ENCODE measurements around the gene TRIM72.

TRIM72 gene

GRCh38 chr16:31186930-31187807 lies 26.8 kb upstream of the TRIM72 start:
- DNase-seq (ENCODE audit: low read depth) = no peak
- TF ChIP-seq CTCF (IDR thresholded peaks at IDR 0.05; ENCODE audit: control insufficient read depth, extremely low read depth, insufficient read depth) = no peak
- H3K4me3 ChIP-seq (ENCODE audit: low read depth, low read length) = no peak overlapping the region

- no peak for DNase-seq (ENCODE audit: low read depth)
- TF ChIP-seq CTCF (IDR thresholded peaks at IDR 0.05; ENCODE audit: control insufficient read depth, extremely low read depth, insufficient read depth) = no peak
- H3K4me3 ChIP-seq (ENCODE audit: low read depth, low read length) = no peak overlapping the region
Observed at GRCh38 chr16:31187808-31188189, 26.1 kb upstream of the TRIM72 start.

- no peak for TF ChIP-seq CTCF (IDR thresholded peaks at IDR 0.05; ENCODE audit: control insufficient read depth, extremely low read depth, insufficient read depth)
- DNase-seq (ENCODE audit: low read depth) = no peak
- no peak overlapping the region for H3K4me3 ChIP-seq (ENCODE audit: low read depth, low read length)
Observed at GRCh38 chr16:31188450-31189411, 25.2 kb upstream of the TRIM72 start.

- no peak overlapping the region for H3K4me3 ChIP-seq (ENCODE audit: low read depth, low read length)
- DNase-seq (ENCODE audit: low read depth) = no peak
Observed at GRCh38 chr16:31189412-31189778, 24.5 kb upstream of the TRIM72 start.

GRCh38 chr16:31190061-31190460 lies 23.9 kb upstream of the TRIM72 start:
- no peak overlapping the region for H3K4me3 ChIP-seq (ENCODE audit: low read depth, low read length)
- DNase-seq (ENCODE audit: low read depth) = no peak
- TF ChIP-seq CTCF (IDR thresholded peaks at IDR 0.05; ENCODE audit: control insufficient read depth, extremely low read depth, insufficient read depth) = no peak

More at GRCh38 chr16:31189412-31189778, 24.5 kb upstream of the TRIM72 start:
- no peak for TF ChIP-seq CTCF (IDR thresholded peaks at IDR 0.05; ENCODE audit: control insufficient read depth, extremely low read depth, insufficient read depth)

GRCh38 chr16:31190818-31191444 lies 23.0 kb upstream of the TRIM72 start:
- no peak for DNase-seq (ENCODE audit: low read depth)
- no peak overlapping the region for H3K4me3 ChIP-seq (ENCODE audit: low read depth, low read length)
- no peak for TF ChIP-seq CTCF (IDR thresholded peaks at IDR 0.05; ENCODE audit: control insufficient read depth, extremely low read depth, insufficient read depth)

Data from LNCaP clone FGC (cell line).